ENCODE measurements around the gene RP2.

Gene RP2

GRCh38 chrX:46920235-46920634 is 83.4 kb downstream of the RP2 start:
- no peak for DNase-seq (ENCODE audit: low read depth)

DNA sequence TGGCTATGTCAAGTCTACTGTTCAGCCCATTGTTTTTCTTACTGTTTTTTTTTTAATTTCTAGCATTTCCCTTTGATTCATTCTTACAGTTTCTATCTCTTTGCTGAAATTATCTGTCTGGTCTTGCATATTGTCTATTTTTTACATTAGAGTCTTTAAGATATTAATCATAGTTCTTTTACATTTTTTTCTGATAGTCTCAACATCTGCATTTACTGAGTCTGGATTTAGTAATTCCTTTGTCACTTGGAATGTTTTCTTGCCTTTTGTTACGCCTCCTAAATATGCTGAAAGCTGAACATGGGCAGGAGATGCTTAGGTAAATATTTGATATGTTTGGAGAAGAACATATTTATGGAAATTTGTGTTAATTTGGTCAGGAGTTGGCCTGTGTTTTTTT is 85.8 kb downstream of the RP2 start:
- DNase-seq (ENCODE audit: low read depth) = no peak

DNA sequence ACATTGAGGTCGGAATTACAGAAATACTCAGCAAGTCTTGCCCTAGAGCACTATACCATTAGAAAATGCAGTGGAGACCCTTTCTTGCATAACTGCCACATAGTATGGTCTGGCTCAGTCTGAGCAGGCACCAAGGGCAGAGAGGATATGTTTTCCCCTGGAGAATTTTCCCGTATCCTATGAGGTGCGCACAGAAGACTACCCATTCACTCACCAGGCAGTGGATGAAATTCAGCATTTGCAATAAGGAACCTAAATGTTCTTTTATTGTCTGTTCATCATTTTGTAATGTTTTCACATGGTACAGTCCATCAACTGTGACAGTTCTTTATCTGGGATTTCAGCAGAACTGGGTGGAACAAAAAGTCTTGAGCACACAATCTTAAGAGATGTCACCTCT is 90.9 kb downstream of the RP2 start:
- no peak for DNase-seq (ENCODE audit: low read depth)

GRCh38 chrX:46929439-46930261 is 92.8 kb downstream of the RP2 start:
- no peak for DNase-seq (ENCODE audit: low read depth)

Data from stimulated activated CD8-positive, alpha-beta memory T cell treated with anti-CD3 and anti-CD28 coated beads, Interleukin-4, amount 100 ng/mL, for 24 hours (primary cell).